Activated CD4-positive, alpha-beta T cell treated with anti-CD3 and anti-CD28 coated beads for 1 hour (primary cell): ENCODE measurements around the gene GRIN1.
A peak's percentile ranks its signal among the peaks of the same experiment; 100 is the strongest.
"Not testable (repeated sequence)": the region's sequence is repeated elsewhere in the genome, so short reads cannot be mapped to it uniquely, and the experiment has no call there.

Source experiments
- DNase-seq: peaks from one replicate; pipeline ENCODE4 v3.0.0-alpha.2; 2020

GRIN1 gene

DNA sequence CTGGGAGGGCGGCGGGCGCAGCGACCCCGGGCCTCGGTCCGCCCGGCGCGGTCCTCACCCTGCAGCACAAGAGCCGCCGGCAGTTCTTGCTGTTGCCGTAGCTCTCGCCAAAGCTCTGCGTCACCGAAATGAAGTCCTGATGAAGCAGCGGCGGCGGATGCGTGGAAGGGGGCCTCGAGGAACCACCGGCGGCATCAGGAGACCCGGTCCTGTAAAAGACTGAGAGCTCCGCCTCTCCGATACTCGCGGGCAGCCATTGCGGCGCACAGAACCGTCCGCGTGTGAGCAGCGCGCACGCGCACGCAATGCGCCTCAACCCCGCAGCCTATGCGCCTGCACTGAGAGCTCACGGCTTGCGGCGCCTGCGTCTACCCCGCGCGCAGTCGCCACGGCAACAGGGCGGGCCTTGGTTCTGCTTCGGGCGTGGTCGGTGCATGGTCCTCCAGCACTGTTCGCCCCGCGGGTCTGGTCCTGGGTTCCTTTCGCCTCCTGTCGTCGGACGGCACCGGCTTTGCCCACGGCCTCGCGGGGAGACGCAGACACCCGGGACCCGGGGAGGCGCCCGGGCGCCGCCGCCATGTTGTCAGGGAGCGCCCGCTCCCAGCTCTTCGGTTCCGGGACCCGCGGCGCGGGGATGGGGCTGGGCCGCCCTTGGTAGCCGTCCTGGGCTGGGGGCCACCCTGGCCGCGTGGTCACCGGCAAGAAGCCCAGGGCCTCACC, 9.3 kb upstream of the GRIN1 start:
- peak; percentile 85 for DNase-seq

DNA sequence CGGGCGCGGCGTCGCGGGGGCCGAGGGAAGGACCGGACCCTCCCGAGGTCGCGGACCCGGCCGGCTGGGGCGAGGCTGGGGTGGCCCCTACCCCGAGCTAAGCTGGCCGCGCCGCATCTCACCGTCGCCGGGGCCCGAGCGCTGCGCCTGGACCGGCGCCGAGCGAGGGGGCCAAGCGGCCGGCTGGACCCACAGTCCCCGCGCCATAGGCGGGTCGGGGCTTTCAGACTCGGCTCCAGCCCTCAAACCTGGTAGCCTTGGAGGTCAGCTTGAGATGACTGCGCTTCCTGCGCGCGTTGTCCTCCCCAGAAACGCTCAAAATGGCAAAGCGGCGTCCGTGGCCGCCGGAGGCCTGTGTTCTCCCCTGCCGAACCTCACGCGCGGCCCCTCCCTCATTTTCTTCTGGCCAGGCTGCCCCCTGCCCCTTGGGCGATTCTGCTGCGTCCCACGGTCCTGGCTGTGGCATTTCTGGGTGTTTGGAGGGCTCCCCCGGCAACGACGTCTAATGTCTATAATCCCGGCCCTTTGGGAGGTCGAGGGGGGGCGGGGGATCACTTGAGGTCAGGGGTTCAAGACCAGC, 8.7 kb upstream of the GRIN1 start:
- no peak for DNase-seq

DNA sequence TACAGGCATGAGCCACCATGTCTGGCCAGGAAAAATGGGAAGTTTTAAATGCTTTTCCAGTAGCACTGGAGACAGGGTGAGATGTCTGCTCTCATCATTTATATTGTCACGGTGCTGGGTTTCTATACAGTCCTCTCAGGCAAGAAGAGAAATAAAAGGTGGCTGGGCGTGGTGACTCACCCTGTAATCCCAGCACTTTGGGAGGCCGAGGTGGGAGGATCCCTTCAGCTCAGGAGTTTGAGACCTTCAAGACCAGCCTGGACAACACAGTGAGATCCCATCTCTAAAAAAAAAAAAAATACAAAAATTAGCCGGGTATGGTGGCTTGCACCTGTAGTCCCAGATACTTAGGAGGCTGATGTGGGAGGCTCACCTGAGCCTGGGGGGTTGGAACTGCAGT, 4.8 kb upstream of the GRIN1 start:
- no peak for DNase-seq

DNA sequence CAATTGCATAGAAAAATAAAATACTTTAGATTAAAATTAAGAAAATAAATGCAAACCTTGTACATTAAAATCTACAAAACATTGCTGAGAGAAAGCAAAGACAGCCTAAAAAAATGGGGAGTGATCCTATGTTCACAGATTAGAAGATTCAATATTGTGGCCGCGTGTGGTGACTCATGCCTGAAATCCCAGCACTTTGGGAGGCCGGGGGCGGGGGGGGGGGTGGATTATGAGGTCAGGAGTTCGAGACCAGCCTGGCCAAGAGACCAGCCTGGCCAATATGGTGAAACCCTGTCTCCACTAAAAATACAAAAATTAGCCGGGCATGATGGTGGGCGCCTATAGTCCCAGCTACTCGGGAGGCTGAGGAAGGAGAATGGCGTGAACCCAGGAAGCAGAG, 3.8 kb upstream of the GRIN1 start:
- DNase-seq: not testable (repeated sequence)

DNA sequence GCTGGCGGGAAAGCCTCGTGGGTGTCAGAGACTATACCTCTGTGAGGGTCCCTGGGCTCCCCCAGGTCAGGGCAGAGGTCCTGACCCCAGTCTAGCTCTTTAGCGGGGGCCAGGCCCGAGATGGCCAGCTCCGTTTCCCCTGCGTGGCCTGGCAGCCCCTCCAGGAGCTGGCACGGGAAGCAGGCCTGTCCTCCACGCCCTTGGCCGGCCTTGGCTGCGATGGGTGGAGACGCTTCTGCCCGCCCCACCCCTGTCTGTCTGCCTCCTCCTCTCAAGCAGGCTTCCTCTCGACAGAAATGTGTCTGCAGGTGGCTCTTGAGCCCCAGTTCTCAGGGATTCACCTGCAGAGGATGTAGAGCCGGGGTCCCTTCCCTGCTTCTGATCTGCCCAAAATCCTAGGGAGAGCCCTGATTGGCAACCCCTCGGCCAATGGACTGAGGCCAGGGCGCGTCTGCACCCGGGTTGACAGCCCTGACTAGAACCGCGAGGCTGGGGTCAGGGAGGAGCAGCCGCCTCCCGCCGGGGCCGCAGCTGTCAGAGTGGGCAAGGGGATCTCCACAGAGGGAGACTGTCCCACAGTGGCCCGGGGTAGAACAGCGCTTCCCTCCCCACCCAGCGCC, 2.6 kb upstream of the GRIN1 start:
- DNase-seq: no peak

DNA sequence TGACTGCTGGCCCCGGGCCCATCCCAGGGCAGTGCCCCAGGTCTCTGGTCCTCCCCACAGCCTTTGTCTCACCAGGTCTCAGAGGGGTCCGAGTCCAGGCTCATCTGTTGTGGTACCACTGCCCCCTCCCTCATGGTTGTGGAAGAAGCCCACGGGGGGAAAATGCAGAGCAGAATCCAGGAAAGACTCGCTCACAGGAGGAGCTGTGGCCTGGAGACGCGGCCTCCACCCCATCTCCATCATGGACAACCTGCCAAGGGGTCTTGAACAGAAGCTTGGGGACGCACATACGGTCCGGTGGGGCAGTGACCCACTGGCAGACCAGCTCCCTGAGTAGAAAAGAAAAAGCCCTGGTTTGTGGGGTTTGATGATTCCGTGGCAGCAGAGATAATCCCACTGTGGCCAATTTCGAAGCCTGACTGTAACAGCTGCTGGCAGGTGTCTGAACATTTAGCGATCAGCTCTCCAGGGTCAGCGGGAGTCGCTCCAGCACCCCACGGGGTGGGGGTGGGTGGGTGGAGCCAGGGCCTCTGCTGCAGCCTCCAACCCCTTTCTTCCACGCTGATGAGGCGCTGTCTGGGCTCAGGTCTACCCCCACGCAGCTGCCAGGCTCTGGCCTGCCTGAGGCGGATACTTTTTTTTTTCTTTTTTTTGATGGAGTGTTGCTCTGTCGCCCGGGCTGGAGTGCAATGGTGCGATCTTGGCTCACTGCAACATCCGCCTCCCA, 1.9 kb upstream of the GRIN1 start:
- no peak for DNase-seq

DNA sequence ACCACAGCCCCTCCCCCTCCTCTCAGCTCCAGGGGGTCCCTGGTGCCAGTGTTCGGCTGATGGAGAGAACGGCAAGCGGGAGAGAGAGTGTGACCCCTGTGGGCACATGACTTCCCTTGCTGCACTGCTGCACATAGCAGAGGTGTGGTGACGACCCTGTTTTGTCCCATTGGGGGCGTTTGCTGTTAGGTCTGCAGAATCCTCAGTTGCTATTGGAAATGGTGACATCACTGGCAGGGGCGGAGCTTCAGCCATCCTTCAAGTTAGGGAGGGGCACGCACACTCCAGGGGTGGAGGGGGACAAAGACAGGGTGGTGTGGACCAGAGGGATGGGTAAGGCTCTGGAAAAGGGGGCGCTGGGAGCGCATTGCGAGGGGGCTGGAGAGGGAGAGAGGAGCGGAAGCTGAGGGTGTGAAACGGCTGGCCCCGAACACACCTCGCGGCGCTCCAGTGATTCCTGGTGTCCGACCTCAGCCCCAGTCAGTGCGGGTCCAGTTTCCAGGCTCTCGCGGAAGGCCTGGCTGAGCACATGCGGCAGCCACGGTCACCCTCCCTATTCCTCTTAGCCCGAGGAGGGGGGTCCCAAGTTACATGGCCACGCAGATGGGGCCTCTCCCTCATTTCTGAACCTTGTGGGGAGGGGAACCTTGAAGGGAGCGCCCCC, 764 bp upstream of the GRIN1 start:
- DNase-seq: no peak

DNA sequence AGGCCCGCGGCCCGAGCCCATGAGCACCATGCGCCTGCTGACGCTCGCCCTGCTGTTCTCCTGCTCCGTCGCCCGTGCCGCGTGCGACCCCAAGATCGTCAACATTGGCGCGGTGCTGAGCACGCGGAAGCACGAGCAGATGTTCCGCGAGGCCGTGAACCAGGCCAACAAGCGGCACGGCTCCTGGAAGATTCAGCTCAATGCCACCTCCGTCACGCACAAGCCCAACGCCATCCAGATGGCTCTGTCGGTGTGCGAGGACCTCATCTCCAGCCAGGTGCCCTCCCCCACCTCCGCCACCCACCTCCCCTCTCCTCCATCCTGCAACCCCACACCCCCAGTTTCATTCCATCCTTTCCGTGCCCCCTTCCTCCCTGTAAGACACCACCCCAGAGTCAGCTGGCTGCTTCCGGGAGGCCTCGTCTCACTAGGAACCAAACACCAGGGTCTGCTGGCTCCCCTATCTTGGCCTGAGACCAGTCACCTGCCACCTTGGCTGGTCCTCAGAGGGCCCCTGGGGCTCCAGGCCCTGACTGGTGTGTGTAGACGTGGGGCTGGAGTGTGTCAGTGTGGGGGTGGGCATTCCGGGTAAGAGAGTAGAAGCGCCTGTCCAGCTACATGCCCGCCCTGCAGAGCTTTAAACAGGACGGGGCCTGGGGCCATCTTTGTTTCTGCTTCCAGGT, 655 bp downstream of the GRIN1 start:
- DNase-seq: no peak

DNA sequence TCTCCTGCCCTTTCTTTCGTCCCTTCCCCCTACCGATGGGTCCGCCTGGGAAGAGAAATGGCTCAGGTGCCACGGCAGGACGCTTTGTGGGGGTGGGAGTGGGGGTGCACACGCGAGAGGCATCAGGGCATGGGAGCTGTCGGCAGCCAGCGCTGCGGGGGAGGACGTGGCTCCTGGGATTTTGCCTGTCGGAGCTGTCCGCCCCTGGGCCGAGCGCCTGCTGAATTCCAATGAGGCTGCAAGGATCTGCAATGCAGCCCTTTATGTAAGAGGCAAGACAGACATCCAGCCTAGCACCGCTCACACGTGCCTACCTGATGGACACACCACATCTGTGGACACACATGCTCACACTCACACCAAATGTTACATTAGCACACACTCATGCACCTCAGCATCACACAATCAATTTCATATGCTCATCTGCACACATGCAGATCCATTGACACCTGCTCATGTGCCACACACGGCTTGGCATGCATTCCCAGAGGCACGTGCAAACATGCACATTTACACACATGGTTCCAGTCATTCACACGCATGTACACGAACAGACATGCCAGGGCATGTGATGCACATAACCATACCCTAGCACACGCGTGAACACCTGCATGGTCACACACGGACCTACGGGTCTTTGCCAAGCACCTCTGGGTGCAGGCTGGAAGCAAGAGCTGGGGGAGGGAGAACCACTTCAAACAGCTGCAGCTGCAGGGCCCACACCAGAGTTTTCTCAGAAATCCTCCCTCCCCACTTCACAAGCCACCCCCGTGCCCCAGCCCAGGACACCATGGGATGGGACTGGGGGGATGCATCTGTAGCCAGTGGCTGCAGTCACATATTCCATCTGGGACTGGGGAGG, 1.4 kb downstream of the GRIN1 start:
- DNase-seq: no peak

DNA sequence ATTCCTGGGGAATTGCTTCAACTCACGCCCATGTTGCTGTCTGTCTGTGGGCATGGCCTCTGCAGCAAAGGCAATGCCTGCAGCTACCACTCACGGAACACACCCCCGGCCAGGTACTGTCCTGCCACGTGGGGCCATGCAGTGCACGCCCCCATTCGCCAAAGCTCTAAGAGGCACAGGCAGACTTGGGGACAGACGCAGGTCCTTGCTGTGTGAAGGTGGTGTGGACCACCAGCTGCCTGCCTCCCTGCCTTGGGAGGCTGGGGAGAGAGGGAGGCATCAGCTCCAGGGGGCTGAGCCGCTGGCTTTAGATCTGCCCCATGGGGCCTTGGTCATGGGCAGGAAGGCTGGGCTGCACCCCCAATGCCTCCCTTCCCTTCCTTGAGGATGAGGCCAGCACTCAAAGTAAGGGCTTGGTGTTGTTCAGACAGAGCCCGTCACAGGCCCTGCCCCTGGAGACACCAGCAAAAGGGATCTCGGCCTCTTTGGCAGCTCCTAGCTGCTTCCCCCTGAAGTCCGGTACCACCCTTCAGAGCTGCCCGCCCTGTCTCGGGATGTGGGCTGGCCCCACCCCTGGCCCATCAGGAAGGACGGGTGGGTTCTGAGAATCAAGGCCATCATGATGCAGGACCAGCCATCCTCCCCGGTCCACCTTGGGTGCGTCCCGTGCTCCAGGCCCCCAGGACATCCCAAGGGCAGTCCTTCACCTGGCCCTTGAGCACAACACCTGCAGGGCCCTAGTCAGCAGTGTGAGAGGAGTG, 2.3 kb downstream of the GRIN1 start:
- DNase-seq: no peak

DNA sequence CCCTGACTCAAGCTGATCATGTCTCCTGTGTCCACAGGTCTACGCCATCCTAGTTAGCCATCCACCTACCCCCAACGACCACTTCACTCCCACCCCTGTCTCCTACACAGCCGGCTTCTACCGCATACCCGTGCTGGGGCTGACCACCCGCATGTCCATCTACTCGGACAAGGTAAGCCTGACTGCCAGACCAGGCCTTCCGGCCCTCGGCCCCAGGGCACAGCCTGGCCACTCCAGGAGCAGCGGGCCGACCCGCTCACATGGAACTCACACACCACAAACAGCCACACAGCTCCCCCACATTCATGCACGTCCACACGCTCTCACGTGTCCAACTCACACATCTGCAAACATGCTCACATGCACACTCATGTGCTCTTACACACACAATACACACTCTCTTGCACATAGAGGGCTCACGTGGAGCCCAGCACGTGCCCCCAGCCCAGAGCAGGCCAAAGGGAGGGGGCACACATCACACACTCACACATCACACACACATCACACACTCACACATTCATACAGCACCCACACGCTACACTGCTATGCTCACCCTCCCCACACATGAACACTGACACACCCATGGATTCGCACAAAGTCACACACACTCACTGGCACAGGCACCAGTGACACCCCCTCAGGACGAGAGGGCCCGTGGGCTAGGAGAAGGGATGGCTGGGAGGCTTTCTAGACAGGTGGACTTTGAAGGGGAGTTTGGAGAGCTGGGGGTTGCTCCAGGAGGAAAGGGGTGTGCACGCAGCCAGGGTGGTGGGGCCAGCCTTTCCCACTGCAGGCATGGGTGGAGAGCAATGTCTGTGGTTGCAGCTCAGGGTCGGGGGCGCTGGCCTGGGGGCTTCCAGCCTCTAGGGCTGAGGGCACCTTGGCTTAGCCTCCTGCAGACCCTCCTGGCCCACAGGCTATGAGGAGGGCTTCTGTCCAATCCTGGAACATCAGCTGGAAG, 3.3 kb downstream of the GRIN1 start:
- DNase-seq: no peak

DNA sequence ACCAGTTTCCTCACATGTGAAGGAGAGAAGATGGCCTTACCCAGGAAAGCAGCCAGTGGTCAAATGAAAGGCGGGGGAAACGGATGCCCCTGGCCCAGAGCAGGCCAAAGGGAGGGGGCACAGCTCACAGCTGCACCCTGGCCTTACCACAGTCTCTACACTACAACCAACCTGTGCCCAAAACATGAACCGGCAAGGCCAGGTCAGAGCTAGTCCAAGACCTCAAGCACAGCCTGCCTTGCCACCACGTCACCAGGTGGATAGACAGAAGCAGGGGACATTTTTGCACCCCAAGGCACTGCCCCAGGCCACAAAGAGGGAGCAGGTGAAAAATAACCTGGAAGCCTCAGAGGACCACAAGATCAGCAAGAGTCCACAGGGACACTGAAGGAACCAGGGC, 4.5 kb downstream of the GRIN1 start:
- no peak for DNase-seq

DNA sequence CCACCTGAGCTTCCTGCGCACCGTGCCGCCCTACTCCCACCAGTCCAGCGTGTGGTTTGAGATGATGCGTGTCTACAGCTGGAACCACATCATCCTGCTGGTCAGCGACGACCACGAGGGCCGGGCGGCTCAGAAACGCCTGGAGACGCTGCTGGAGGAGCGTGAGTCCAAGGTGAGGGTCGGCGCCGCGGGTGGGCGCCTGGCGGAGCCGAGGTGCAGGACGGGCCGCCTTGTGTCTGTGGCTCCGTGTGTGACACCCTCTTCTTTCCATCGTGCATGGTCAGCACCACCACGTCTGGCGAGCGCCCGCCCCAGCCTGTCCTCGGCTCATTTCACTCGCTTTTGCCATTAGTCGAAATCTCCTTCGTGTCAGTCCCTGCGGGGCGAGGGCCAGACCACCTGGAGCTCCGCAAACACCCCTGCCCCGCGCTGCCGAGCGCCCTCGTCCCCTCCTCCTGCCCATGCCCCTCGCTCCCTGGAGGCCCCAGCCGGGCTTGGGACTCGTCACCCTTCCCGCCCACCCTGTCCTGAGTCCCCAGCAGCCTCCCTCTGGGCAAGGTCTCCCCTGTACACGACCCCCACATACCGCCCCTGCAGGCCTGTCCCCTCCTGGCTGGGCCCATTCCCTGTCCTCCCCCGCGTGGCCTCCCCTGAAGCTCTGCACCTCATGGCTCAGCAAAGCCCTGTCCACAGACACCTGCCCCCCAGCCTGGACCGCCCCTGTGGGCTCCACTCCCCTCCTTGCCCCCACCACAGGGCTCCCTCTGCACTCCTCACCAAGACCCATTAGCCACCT, 7.0 kb downstream of the GRIN1 start:
- DNase-seq: no peak

DNA sequence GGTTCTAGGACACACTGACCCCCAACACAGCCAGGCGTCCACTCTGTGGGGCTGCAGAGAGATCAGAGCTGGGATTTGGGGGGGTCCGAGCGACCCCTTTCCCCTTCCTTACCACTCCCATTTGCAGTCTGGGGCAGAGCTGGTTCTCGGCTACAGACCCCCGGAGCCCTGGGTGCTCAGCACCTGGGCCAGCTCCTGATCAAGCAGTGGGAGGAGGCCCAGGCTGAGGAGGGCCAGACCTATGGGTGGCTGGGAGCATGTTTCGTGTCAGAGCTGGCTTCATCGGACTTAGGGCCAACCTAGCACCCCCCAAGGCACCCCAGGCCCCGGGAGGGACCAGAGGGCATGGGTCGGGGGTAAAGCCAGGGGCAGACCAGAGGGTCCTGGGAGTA, 7.6 kb downstream of the GRIN1 start:
- DNase-seq: no peak

DNA sequence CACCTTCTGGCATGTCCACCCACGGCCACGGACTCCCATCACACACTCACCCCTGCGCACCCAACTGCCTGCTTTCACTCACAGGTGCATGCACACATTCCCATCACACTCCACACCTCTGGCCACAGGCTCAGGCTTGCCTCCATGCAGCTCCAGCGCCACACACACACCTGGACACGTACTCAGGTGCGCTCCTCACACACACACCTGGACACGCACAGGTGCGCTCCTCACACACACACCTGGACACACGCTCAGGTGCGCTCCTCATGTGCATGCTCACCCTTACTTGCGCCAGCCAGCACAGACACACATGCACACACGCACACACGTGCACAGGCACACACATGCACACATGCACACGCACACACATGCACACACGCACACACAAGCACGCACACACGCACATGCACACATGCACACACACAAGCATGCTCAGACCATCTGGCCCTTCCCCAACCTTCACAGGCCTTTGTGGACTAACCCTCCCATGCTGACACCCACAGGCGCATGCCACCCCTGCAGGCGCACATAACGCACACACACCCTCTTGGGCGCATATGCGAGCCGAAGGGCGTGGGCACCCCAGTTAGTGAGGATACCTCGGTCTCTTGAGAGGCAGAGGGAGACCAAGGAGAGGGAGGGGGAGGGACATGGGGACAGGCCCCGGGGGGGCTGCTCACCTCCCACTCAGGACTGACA, 8.3 kb downstream of the GRIN1 start:
- DNase-seq: no peak

DNA sequence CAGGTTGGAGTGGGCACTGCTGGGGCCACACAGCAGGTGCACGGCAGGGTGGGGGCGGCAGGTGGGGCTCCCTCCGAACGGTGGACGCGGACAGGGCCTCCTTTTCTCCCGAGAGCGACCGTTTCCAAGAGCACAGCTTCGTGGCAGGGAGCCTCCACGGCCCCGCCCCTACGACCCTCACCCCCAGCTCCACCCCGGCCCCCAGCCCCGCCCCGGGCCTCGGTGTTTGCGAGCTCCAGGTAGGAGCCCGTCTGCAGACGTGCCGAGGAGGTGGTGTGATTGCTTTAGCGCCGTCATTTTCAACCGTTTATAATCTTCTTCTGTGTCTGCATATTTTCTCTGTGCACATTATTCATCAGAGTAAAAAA, 8.8 kb downstream of the GRIN1 start:
- DNase-seq: no peak

DNA sequence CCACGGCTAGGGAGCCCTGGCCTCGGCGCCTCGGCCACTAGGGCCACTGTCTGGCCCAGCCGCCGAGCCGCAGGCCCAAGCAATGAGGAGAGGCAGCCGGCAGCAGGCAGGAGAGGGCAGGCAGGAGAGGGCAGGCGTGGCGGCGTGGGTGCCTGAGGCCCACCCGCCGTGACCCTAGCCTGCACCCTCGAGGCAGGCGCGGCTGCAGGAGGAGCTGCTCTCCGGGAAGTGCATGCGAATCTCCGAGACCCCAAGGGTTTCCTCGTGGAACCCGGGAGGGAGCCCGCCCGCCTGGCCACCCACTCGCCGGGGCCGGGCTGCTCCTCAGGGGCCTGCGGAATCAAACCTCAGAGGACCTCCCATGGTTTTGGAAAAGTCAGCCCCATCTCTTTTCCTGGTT, 9.3 kb downstream of the GRIN1 start:
- DNase-seq: no peak

DNA sequence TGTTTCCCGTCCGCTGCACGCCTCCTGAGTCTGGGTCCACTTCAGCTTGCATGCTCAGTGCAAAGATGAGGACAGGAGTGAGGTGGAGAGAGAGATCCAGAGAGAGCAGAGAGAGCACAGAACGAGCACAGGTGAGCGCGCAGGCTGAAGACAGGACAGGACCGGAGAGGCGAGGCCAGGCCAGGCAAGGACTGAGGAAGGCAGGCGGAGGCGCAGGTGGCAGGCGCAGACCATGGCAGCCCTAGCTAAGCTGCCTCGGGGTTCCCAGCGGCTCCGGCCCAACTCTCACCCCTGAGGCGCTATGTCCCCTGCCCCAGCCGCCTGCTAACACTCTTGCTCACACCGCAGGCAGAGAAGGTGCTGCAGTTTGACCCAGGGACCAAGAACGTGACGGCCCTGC, 9.7 kb downstream of the GRIN1 start:
- no peak for DNase-seq
